ENCODE results near the gene PGP.

The PGP gene

GRCh38 chr16:2188395-2188794, 26.2 kb downstream of the PGP start:
- TF ChIP-seq, protein P1, sequence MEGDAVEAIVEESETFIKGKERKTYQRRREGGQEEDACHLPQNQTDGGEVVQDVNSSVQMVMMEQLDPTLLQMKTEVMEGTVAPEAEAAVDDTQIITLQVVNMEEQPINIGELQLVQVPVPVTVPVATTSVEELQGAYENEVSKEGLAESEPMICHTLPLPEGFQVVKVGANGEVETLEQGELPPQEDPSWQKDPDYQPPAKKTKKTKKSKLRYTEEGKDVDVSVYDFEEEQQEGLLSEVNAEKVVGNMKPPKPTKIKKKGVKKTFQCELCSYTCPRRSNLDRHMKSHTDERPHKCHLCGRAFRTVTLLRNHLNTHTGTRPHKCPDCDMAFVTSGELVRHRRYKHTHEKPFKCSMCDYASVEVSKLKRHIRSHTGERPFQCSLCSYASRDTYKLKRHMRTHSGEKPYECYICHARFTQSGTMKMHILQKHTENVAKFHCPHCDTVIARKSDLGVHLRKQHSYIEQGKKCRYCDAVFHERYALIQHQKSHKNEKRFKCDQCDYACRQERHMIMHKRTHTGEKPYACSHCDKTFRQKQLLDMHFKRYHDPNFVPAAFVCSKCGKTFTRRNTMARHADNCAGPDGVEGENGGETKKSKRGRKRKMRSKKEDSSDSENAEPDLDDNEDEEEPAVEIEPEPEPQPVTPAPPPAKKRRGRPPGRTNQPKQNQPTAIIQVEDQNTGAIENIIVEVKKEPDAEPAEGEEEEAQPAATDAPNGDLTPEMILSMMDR (IDR thresholded peaks at IDR 0.05; ENCODE audit: control insufficient read depth, insufficient read depth, low read depth, low read length, missing control alignments), result no peak
- DNase-seq (ENCODE audit: low read depth), result no peak
- no peak overlapping the region for H3K4me3 ChIP-seq (ENCODE audit: control insufficient read depth, low read depth, low read length)

DNA sequence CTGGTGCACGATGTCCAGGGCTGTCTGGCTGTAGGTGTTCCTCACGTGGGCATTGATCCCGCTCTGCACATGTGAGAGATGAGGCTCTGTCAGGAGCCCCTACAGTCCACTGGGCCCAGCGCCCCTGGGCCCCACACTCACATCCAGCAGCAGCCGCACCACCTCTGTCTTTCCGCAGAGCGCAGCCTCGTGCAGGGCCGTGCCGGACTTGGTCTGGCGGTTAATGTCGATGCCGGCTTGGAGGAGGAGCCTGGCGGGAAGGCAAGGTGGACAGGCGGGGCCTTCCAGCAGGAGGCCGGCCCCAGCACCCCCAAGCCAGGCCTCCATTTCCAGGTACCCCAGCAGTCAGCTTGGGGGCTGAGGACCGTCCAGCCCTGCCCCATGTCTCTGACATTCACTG, 27.4 kb downstream of the PGP start:
- no peak overlapping the region for H3K4me3 ChIP-seq (ENCODE audit: control insufficient read depth, low read depth, low read length)
- TF ChIP-seq, protein P1 (IDR thresholded peaks at IDR 0.05; ENCODE audit: control insufficient read depth, insufficient read depth, low read depth, low read length, missing control alignments), result no peak
- no peak for DNase-seq (ENCODE audit: low read depth)

- no peak for DNase-seq (ENCODE audit: low read depth)
- TF ChIP-seq, protein P1 (IDR thresholded peaks at IDR 0.05; ENCODE audit: control insufficient read depth, insufficient read depth, low read depth, low read length, missing control alignments), result no peak
- H3K4me3 ChIP-seq (ENCODE audit: control insufficient read depth, low read depth, low read length), result no peak overlapping the region
These were observed 28.1 kb downstream of the PGP start for GRCh38 chr16:2186505-2186904.

- H3K4me3 ChIP-seq (ENCODE audit: control insufficient read depth, low read depth, low read length), result no peak overlapping the region
- TF ChIP-seq, protein P1 (IDR thresholded peaks at IDR 0.05; ENCODE audit: control insufficient read depth, insufficient read depth, low read depth, low read length, missing control alignments), result no peak
- no peak for DNase-seq (ENCODE audit: low read depth)
These were observed 28.6 kb downstream of the PGP start for GRCh38 chr16:2186064-2186463.

GRCh38 chr16:2184962-2185361, 29.7 kb downstream of the PGP start:
- TF ChIP-seq, protein P1 (IDR thresholded peaks at IDR 0.05; ENCODE audit: control insufficient read depth, insufficient read depth, low read depth, low read length, missing control alignments), result no peak

GRCh38 chr16:2184346-2184745, 30.3 kb downstream of the PGP start:
- TF ChIP-seq, protein P1 (IDR thresholded peaks at IDR 0.05; ENCODE audit: control insufficient read depth, insufficient read depth, low read depth, low read length, missing control alignments), result no peak
- DNase-seq (ENCODE audit: low read depth), result no peak
- no peak overlapping the region for H3K4me3 ChIP-seq (ENCODE audit: control insufficient read depth, low read depth, low read length)

More at GRCh38 chr16:2184962-2185361, 29.7 kb downstream of the PGP start:
- DNase-seq (ENCODE audit: low read depth), result no peak
- H3K4me3 ChIP-seq (ENCODE audit: control insufficient read depth, low read depth, low read length), result no peak overlapping the region

GRCh38 chr16:2183671-2184070, 31.0 kb downstream of the PGP start:
- no peak overlapping the region for H3K4me3 ChIP-seq (ENCODE audit: control insufficient read depth, low read depth, low read length)
- DNase-seq (ENCODE audit: low read depth), result no peak
- TF ChIP-seq, protein P1 (IDR thresholded peaks at IDR 0.05; ENCODE audit: control insufficient read depth, insufficient read depth, low read depth, low read length, missing control alignments), result no peak

Data from AG09309 (cell line).